Activated CD8-positive, alpha-beta T cell treated with anti-CD3 and anti-CD28 coated beads for 36 hours (primary cell): ENCODE data around the gene CLNK. TPM values are rescaled to one million over a fixed set of nuclear protein-coding genes. Genes with fewer than 3 reads are reported as not detected.

Experiments used
- ATAC-seq: fragments of 200-7000 bp; cut with Tn5 transposase; one replicate; pipeline ENCODE4 v1.10.0; 2021; ENCODE audit warnings: mild to moderate bottlenecking, moderate library complexity
- CTCF ChIA-PET: fragments of 350-600 bp; sonication (Branson Sonifier 250); formaldehyde crosslinking; loops from one replicate; lab custom pipeline; 2021; ENCODE audit warnings: antibody characterized with exemption; lab: Charles Lee
- POLR2A ChIA-PET: fragments of 350-600 bp; sonication (Branson Sonifier 250); formaldehyde crosslinking; loops from one replicate; lab custom pipeline; 2021; ENCODE audit warnings: antibody characterized with exemption; lab: Charles Lee
- DNase-seq: peaks from one replicate; pipeline ENCODE4 v3.0.0-alpha.2; 2020
- H3K27ac Mint-ChIP-seq: one replicate; pipeline ENCODE4 v1.8.0; 2021; ENCODE audit warnings: mild to moderate bottlenecking, mixed read lengths
- H3K27me3 Mint-ChIP-seq: one replicate; pipeline ENCODE4 v1.8.0; 2021; ENCODE audit warnings: mixed read lengths
- H3K36me3 Mint-ChIP-seq: one replicate; pipeline ENCODE4 v1.8.0; 2021; ENCODE audit warnings: low read depth, mixed read lengths
- H3K4me1 Mint-ChIP-seq: one replicate; pipeline ENCODE4 v1.8.0; 2021; ENCODE audit warnings: low read depth, mixed read lengths
- H3K4me3 Mint-ChIP-seq: one replicate; pipeline ENCODE4 v1.8.0; 2021; ENCODE audit warnings: mild to moderate bottlenecking, moderate library complexity, mixed read lengths
- H3K9me3 Mint-ChIP-seq: one replicate; pipeline ENCODE4 v1.8.0; 2021; ENCODE audit warnings: mixed read lengths
- CTCF ChIP-seq: fragments of 200-600 bp; IDR thresholded peaks from one replicate; pipeline ENCODE4 v1.8.0; 2022; ENCODE audit warnings: antibody characterized with exemption, mild to moderate bottlenecking
- intact Hi-C: fragments of 100-400 bp; cut with micrococcal nuclease; formaldehyde crosslinking; loops from one replicate; pipeline ENCODE4 v1.10.0; 2022
- total RNA-seq, 2 experiments: library from RNA; stranded (reverse); gene quantifications; one replicate each; pipeline ENCODE4 v1.2.3, GENCODE V29; 2021

The CLNK gene
- total RNA-seq, 2 experiments from 2014 or later, result 0.18 TPM; not detected in 1

- H3K36me3 Mint-ChIP-seq, result peaks cover 46% of the 10 kb centered on the region
- no peak for TF ChIP-seq CTCF
- intact Hi-C loops, result no loop called here
- no peak overlapping the region for H3K4me3 Mint-ChIP-seq
- no peaks in the 10 kb centered on the region for H3K4me1 Mint-ChIP-seq
- no peak for ATAC-seq
- no peak overlapping the region for H3K27ac Mint-ChIP-seq
- peaks cover 47% of the 10 kb centered on the region for H3K9me3 Mint-ChIP-seq
- ChIA-PET POLR2A (no interaction called here), CTCF (no interaction called here)
- H3K27me3 Mint-ChIP-seq, result no peaks in the 10 kb centered on the region
- no peak for DNase-seq
Observed at GRCh38 chr4:10441512-10441911, 243.1 kb downstream of the CLNK start.

DNA sequence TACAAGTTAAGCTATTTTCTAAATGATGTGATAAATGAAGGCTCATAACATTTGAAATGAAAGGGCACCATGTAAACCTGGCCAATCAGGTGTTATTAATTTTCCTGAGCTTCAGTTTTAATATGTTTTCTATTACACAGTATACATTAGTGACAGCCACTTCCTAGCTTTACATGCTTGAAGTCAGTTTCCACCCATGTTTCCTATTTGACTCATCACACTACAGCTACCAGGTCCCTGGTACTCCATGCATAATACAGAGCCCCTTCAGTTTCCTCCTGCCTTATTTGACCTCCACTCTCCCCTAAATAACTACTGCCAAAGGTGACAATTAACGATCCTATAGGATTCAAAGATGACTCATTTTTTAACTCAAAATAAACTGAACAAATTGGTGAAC lies 245.6 kb downstream of the CLNK start:
- intact Hi-C loops, result no loop called here

DNA sequence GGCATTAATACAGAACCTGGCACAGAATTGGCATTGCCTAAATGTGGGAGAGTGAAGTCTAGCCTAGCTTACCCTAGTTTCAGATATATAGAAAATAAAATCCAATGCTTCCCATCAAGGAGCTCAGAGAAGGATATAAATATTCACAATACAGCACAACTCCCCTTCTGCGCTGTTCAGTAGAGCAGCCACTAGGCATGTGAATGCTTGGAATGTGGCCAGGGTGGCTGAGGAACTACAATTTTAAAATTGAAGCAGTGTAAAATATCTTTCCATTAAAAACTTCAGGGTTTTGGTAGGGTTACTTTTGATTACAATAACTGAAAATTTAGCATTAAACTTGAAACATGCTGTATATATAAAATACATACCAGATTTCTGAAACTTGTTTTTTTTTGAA lies 246.8 kb downstream of the CLNK start:
- DNase-seq (no peak), ATAC-seq (no peak)
- ChIA-PET POLR2A (no interaction called here), CTCF (interaction anchor here (1.3 kb wide), 1 partner anchor 15 kb away, joined by 3 read pairs; no protein-coding TSS in a partner anchor)
- H3K27ac Mint-ChIP-seq, result no peak overlapping the region
- peaks cover 15% of the 10 kb centered on the region for H3K9me3 Mint-ChIP-seq
- TF ChIP-seq CTCF, result no peak
- H3K36me3 Mint-ChIP-seq, result peaks cover 13% of the 10 kb centered on the region
- H3K4me3 Mint-ChIP-seq, result no peak overlapping the region
- no peaks in the 10 kb centered on the region for H3K27me3 Mint-ChIP-seq
- intact Hi-C loops, result no loop called here
- no peaks in the 10 kb centered on the region for H3K4me1 Mint-ChIP-seq

More for the DNA sequence above, 245.6 kb downstream of the CLNK start:
- ATAC-seq (no peak), DNase-seq (no peak)
- ChIA-PET CTCF (interaction anchor here (1.0 kb wide), 1 partner anchor 12 kb away, joined by 4 read pairs; no protein-coding TSS in a partner anchor), POLR2A (interaction anchor here (0.8 to 1.0 kb wide), 2 partner anchors 18 to 19 kb away, joined by 3 to 4 read pairs; no protein-coding TSS in a partner anchor)
- no peak for TF ChIP-seq CTCF
- no peaks in the 10 kb centered on the region for H3K27me3 Mint-ChIP-seq
- peaks cover 25% of the 10 kb centered on the region for H3K9me3 Mint-ChIP-seq
- H3K27ac Mint-ChIP-seq, result no peak overlapping the region
- H3K4me3 Mint-ChIP-seq, result no peak overlapping the region
- H3K4me1 Mint-ChIP-seq, result no peaks in the 10 kb centered on the region
- peaks cover 20% of the 10 kb centered on the region for H3K36me3 Mint-ChIP-seq

Other genes with a start within 250 kb of the CLNK start
- 10 to 100 TPM; 13.5 to 13.8 TPM for gene ZNF518B, start 227.3 kb downstream of the CLNK start, total RNA-seq